Liver (tissue), 9 donors: Measurements from ENCODE around the gene XXYLT1. TPM values are rescaled to one million over a fixed set of nuclear protein-coding genes. Genes with fewer than 3 reads are reported as not detected.

Experiments
- DNase-seq: peaks from one replicate; pipeline ENCODE4 v3.0.0-alpha.2; 2017; ENCODE audit warnings: low spot score
- H3K27ac ChIP-seq, 2 donors: one replicate each; pipeline ENCODE4 v1.7.0; 2013; ENCODE audit warnings: inconsistent platforms in 2 of 2, low read length in 2 of 2, control low read depth in 1 of 2, low read depth in 1 of 2, mild to moderate bottlenecking in 1 of 2
- H3K27me3 ChIP-seq, 4 donors: one replicate each; pipeline versions ENCODE4 v1.6.1 to v1.7.0; 2013; ENCODE audit warnings: low read length in 3 of 4, inconsistent platforms in 1 of 4, mild to moderate bottlenecking in 1 of 4, moderate library complexity in 1 of 4; ENCODE audit not compliant: control insufficient read depth in 4 of 4, insufficient read depth in 4 of 4
- H3K36me3 ChIP-seq, 4 donors: one replicate each; pipeline versions ENCODE4 v1.6.1 to v1.7.0; 2013; ENCODE audit warnings: low read length in 3 of 4, mild to moderate bottlenecking in 3 of 4, low read depth in 1 of 4, moderate library complexity in 1 of 4; ENCODE audit not compliant: control insufficient read depth in 4 of 4, insufficient read depth in 3 of 4
- H3K4me1 ChIP-seq, 4 donors: one replicate each; pipeline versions ENCODE4 v1.6.1 to v1.7.0; 2013; ENCODE audit warnings: low read length in 3 of 4, mild to moderate bottlenecking in 3 of 4, moderate library complexity in 1 of 4; ENCODE audit not compliant: control insufficient read depth in 4 of 4, insufficient read depth in 4 of 4
- H3K4me3 ChIP-seq, 3 donors: one replicate each; pipeline versions ENCODE4 v1.6.1 to v1.7.0; 2013; ENCODE audit warnings: low read length in 3 of 3, control low read depth in 1 of 3, low read depth in 1 of 3, mild to moderate bottlenecking in 1 of 3
- H3K9ac ChIP-seq, 2 donors: one replicate each; pipeline ENCODE4 v1.7.0; 2013; ENCODE audit warnings: low read length in 2 of 2, mild to moderate bottlenecking in 2 of 2, moderate library complexity in 2 of 2, control low read depth in 1 of 2, low read depth in 1 of 2
- H3K9me3 ChIP-seq, 4 donors: one replicate each; pipeline versions ENCODE4 v1.6.1 to v1.7.0; 2013; ENCODE audit warnings: low read length in 3 of 4; ENCODE audit not compliant: control insufficient read depth in 4 of 4
- ATF3 ChIP-seq: IDR thresholded peaks from 2 replicates; pipeline ENCODE4 v1.6.1; 2016; ENCODE audit warnings: antibody characterized with exemption
- CTCF ChIP-seq: fragments of 150-350 bp; IDR thresholded peaks from 2 replicates; pipeline ENCODE4 v1.5.1; 2017; ENCODE audit warnings: improper control_type of control experiment, low read depth, low read length; ENCODE audit not compliant: missing input control
- EGR1 ChIP-seq, 2 donors: IDR thresholded peaks; 2 replicates each; pipeline ENCODE4 v1.6.1; 2016 to 2018; ENCODE audit warnings: antibody characterized with exemption in 2 of 2, low read depth in 2 of 2
- FOXA1 ChIP-seq: IDR thresholded peaks from 2 replicates; pipeline ENCODE4 v1.6.1; 2016; ENCODE audit warnings: antibody characterized with exemption
- FOXA2 ChIP-seq: IDR thresholded peaks from 2 replicates; pipeline ENCODE4 v1.6.1; 2016; ENCODE audit warnings: antibody characterized with exemption
- GABPA ChIP-seq, 2 donors: IDR thresholded peaks in 1 of 2; conservative IDR thresholded peaks in 1 of 2; 2 replicates each; pipeline ENCODE4 v1.6.1; 2016; ENCODE audit warnings: antibody characterized with exemption in 2 of 2, mild to moderate bottlenecking in 1 of 2, moderate library complexity in 1 of 2
- HNF4A ChIP-seq, 2 donors: conservative IDR thresholded peaks; 2 replicates each; pipeline ENCODE4 v1.6.1; 2016; ENCODE audit warnings: antibody characterized with exemption in 2 of 2, mild to moderate bottlenecking in 2 of 2
- HNF4G ChIP-seq: IDR thresholded peaks from 2 replicates; pipeline ENCODE4 v1.6.1; 2016; ENCODE audit warnings: antibody characterized with exemption
- JUND ChIP-seq, 2 donors: IDR thresholded peaks; 2 replicates each; pipeline ENCODE4 v1.6.1; 2016; ENCODE audit warnings: antibody characterized with exemption in 2 of 2
- MAX ChIP-seq: IDR thresholded peaks from 2 replicates; pipeline ENCODE4 v1.6.1; 2016; ENCODE audit warnings: antibody characterized with exemption
- NR2F2 ChIP-seq: IDR thresholded peaks from 2 replicates; pipeline ENCODE4 v1.6.1; 2016; ENCODE audit warnings: antibody characterized with exemption
- RAD21 ChIP-seq, 2 donors: IDR thresholded peaks; 2 replicates each; pipeline ENCODE4 v1.6.1; 2016; ENCODE audit warnings: antibody characterized with exemption in 2 of 2, mild to moderate bottlenecking in 2 of 2
- REST ChIP-seq: IDR thresholded peaks from 2 replicates; pipeline ENCODE4 v1.6.1; 2016; ENCODE audit warnings: antibody characterized with exemption, mild to moderate bottlenecking
- RXRA ChIP-seq, 2 donors: IDR thresholded peaks; 2 replicates each; pipeline ENCODE4 v1.6.1; 2017 to 2018; ENCODE audit warnings: antibody characterized with exemption in 2 of 2, mild to moderate bottlenecking in 1 of 2
- SP1 ChIP-seq: IDR thresholded peaks from 2 replicates; pipeline ENCODE4 v1.6.1; 2018; ENCODE audit warnings: antibody characterized with exemption, mild to moderate bottlenecking
- TAF1 ChIP-seq: conservative IDR thresholded peaks from 2 replicates; pipeline ENCODE4 v1.6.1; 2016; ENCODE audit warnings: antibody characterized with exemption, mild to moderate bottlenecking
- YY1 ChIP-seq: IDR thresholded peaks from 2 replicates; pipeline ENCODE4 v1.6.1; 2016; ENCODE audit warnings: antibody characterized with exemption, mild to moderate bottlenecking
- ZBTB33 ChIP-seq: IDR thresholded peaks from 2 replicates; pipeline ENCODE4 v1.6.1; 2016; ENCODE audit warnings: antibody characterized with exemption
- WGBS: extraction: QIAGEN DNeasy Blood & Tissue Kit; methylation state at CpG from one replicate; pipeline ENCODE4 v1.1.7; 2013; 5-methylcytosine and 5-hydroxymethylcytosine counted together
- polyA plus RNA-seq, 2 donors: library from polyadenylated mRNA; stranded (reverse) in 1 of 2; unstranded in 1 of 2; fragments of 200-250 nt in 1 of 2; fragments of >200 nt in 1 of 2; fragmentation: Nextera tagmentation in 1 of 2; extraction: Ambion mirVana in 1 of 2; gene quantifications; one replicate each; pipeline versions ENCODE4 v1.2.1 to v1.2.3, GENCODE V29; 2013 to 2015
- total RNA-seq, 2 donors: library from RNA; depleted of rRNA; stranded (reverse); fragments of >200 nt; gene quantifications; one replicate each; pipeline ENCODE4 v1.2.3, GENCODE V29; 2014
- donor health status: healthy.
- donor health status: healthy.
- donor health status: healthy.
- donor health status: healthy.
- donor health status: healthy.

The XXYLT1 gene
- total and polyA plus RNA-seq, 4 donors: 0.93 to 7.6 (median 2.8) TPM

GRCh38 chr3:195140816-195141793 lies 129.9 kb downstream of the XXYLT1 start:
- peaks cover 0 to 3% (median 0%) of the 10 kb centered on the region in 4 donors for H3K36me3 ChIP-seq
- WGBS: 95% methylated on average over 12 of the region's 12 CpGs
- H3K27me3 ChIP-seq: no peaks in the 10 kb centered on the region
- H3K4me1 ChIP-seq: no peaks in the 10 kb centered on the region
- no peak overlapping the region for H3K4me3 ChIP-seq
- peaks cover 0 to 3% (median 1%) of the 10 kb centered on the region in 4 donors for H3K9me3 ChIP-seq
- no peak for DNase-seq
- no peak overlapping the region for H3K9ac ChIP-seq
- TF ChIP-seq ATF3 (no peak), FOXA2 (no peak), MAX (no peak)
- no peak overlapping the region for H3K27ac ChIP-seq

GRCh38 chr3:195140410-195140809 lies 130.5 kb downstream of the XXYLT1 start:
- TF ChIP-seq FOXA1 (no peak), HNF4G (no peak), GABPA (IDR thresholded peaks at IDR 0.05 in 1 of 2, conservative IDR thresholded peaks at IDR 0.05 in 1 of 2) (no peak), REST (no peak), FOXA2 (no peak), NR2F2 (no peak), MAX (no peak), EGR1 (IDR thresholded peaks at IDR 0.05; ENCODE audit: low read depth in 2 of 2) (no peak), TAF1 (no peak), CTCF (no peak), YY1 (no peak), JUND (IDR thresholded peaks at IDR 0.05) (no peak), RXRA (IDR thresholded peaks at IDR 0.05) (no peak), ZBTB33 (no peak), RAD21 (IDR thresholded peaks at IDR 0.05) (no peak), HNF4A (conservative IDR thresholded peaks at IDR 0.05) (no peak), SP1 (no peak), ATF3 (no peak)
- Histone ChIP-seq H3K27ac (no peak overlapping the region), H3K4me1 (no peaks in the 10 kb centered on the region), H3K36me3 (peaks cover 0 to 3% (median 0%) of the 10 kb centered on the region in 4 donors), H3K4me3 (no peak overlapping the region), H3K9me3 (peaks cover 0 to 3% (median 1%) of the 10 kb centered on the region in 4 donors), H3K9ac (no peak overlapping the region), H3K27me3 (no peaks in the 10 kb centered on the region)
- WGBS: 98% methylated on average over 1 of the region's 1 CpG
- DNase-seq: no peak
